GM23338 (cell line): ENCODE measurements around the gene FAXC.

Experiments used
- CREB1 ChIP-seq: fragments of 250-450 bp; sonication (Bioruptor Pico); IDR thresholded peaks from 2 replicates; pipeline ENCODE4 v1.5.0; 2020; ENCODE audit warnings: low read depth, mild to moderate bottlenecking, moderate library complexity
- CTCF ChIP-seq, 2 experiments: fragments of 200-600 bp in 1 of 2; sonication (generic) in 1 of 2; conservative IDR thresholded peaks; 2 replicates each; pipeline versions ENCODE4 v1.5.1 to v1.6.1; 2016 to 2017; ENCODE audit warnings: antibody characterized with exemption in 2 of 2, low read depth in 2 of 2, mild to moderate bottlenecking in 2 of 2, moderate library complexity in 1 of 2
- EZH2 ChIP-seq: fragments of 200-600 bp; sonication (generic); IDR thresholded peaks from one replicate; pipeline ENCODE4 v1.8.0; 2017; ENCODE audit warnings: antibody characterized with exemption, mild to moderate bottlenecking, low read depth; ENCODE audit not compliant: unreplicated experiment
- EZH2phosphoT487 ChIP-seq: fragments of 200-600 bp; sonication (generic); IDR thresholded peaks from one replicate; pipeline ENCODE4 v1.8.1; 2018; ENCODE audit warnings: antibody characterized with exemption; ENCODE audit not compliant: unreplicated experiment
- JUNB ChIP-seq: IDR thresholded peaks from one replicate; pipeline ENCODE4 v1.6.1; 2016; ENCODE audit warnings: antibody characterized with exemption; ENCODE audit not compliant: unreplicated experiment
- POLR2AphosphoS5 ChIP-seq: IDR thresholded peaks from 2 replicates; pipeline ENCODE4 v1.6.1; 2016; ENCODE audit warnings: antibody characterized with exemption, low read depth
- REST ChIP-seq: IDR thresholded peaks from one replicate; pipeline ENCODE4 v1.6.1; 2018; ENCODE audit warnings: antibody characterized with exemption; ENCODE audit not compliant: unreplicated experiment
- ZNF331 ChIP-seq: fragments of 250-450 bp; sonication (Bioruptor Pico); IDR thresholded peaks from 2 replicates; pipeline ENCODE4 v1.5.0; 2020; ENCODE audit warnings: low read depth, mild to moderate bottlenecking, moderate library complexity

GRCh38 chr6:99306341-99306740 lies 43.1 kb downstream of the FAXC start:
- TF ChIP-seq EZH2 (no peak), CTCF (conservative IDR thresholded peaks at IDR 0.05; ENCODE audit: low read depth in 2 of 2) (no peak), POLR2AphosphoS5 (no peak), EZH2phosphoT487 (no peak), REST (no peak), JUNB (no peak), CREB1 (CRISPR knock-in tag) (no peak), ZNF331 (CRISPR knock-in tag) (no peak)
